Vagina (tissue), 2 donors: ENCODE measurements around the gene ZBTB8OS. TPM values are rescaled to one million over a fixed set of nuclear protein-coding genes. Genes with fewer than 3 reads are reported as not detected.

Experiments
- DNase-seq, 2 donors: peaks; one replicate each; pipeline ENCODE4 v3.0.0-alpha.2; 2017; ENCODE audit errors: extremely low spot score in 2 of 2
- H3K27ac ChIP-seq: fragments of 200-600 bp; sonication (generic); one replicate; pipeline ENCODE4 v1.5.1; 2019
- H3K27me3 ChIP-seq: fragments of 200-600 bp; sonication (generic); one replicate; pipeline ENCODE4 v1.5.1; 2019
- H3K36me3 ChIP-seq, 2 donors: fragments of 200-600 bp; sonication (generic); one replicate each; pipeline ENCODE4 v1.5.1; 2017 to 2019
- H3K4me1 ChIP-seq: fragments of 200-600 bp; sonication (generic); one replicate; pipeline ENCODE4 v1.5.1; 2019
- H3K4me3 ChIP-seq, 2 donors: fragments of 200-600 bp; sonication (generic); 1 replicate in 1 of 2; 2 replicates in 1 of 2; pipeline ENCODE4 v1.5.1; 2016 to 2019
- H3K9me3 ChIP-seq: fragments of 200-600 bp; sonication (generic); one replicate; pipeline ENCODE4 v1.5.1; 2019
- POLR2A ChIP-seq, 2 donors: fragments of 450-650 bp; IDR thresholded peaks; one replicate each; pipeline ENCODE4 v1.6.1; 2017; ENCODE audit warnings: antibody characterized with exemption in 2 of 2, mild to moderate bottlenecking in 2 of 2, moderate library complexity in 2 of 2
- POLR2AphosphoS5 ChIP-seq, 2 donors: sonication (generic); formaldehyde crosslinking; IDR thresholded peaks; one replicate each; pipeline ENCODE4 v1.9.0; 2017; ENCODE audit warnings: antibody characterized with exemption in 2 of 2, mild to moderate bottlenecking in 2 of 2, low read depth in 1 of 2; ENCODE audit not compliant: insufficient read depth in 1 of 2
- intact Hi-C: fragments of 100-400 bp; cut with DNase I; formaldehyde crosslinking; loops from one replicate; pipeline ENCODE4 v1.15.1; 2023
- total RNA-seq: library from RNA; depleted of rRNA; stranded (reverse); fragments of >200 nt; gene quantifications from one replicate; pipeline ENCODE4 v1.2.3, GENCODE V29; 2016
- TF ChIP-seq, protein P1 (sequence below), 3 experiments: fragments of 450-650 bp in 2 of 3; fragments of 200-600 bp in 1 of 3; sonication (generic) in 1 of 3; IDR thresholded peaks; one replicate each; pipeline ENCODE4 v1.5.1; 2017 to 2019; ENCODE audit warnings: antibody characterized with exemption in 3 of 3, mild to moderate bottlenecking in 2 of 3, moderate library complexity in 2 of 3

ZBTB8OS gene
- total RNA-seq, 1 donor from 2014 or later: 17.4 TPM

DNA sequence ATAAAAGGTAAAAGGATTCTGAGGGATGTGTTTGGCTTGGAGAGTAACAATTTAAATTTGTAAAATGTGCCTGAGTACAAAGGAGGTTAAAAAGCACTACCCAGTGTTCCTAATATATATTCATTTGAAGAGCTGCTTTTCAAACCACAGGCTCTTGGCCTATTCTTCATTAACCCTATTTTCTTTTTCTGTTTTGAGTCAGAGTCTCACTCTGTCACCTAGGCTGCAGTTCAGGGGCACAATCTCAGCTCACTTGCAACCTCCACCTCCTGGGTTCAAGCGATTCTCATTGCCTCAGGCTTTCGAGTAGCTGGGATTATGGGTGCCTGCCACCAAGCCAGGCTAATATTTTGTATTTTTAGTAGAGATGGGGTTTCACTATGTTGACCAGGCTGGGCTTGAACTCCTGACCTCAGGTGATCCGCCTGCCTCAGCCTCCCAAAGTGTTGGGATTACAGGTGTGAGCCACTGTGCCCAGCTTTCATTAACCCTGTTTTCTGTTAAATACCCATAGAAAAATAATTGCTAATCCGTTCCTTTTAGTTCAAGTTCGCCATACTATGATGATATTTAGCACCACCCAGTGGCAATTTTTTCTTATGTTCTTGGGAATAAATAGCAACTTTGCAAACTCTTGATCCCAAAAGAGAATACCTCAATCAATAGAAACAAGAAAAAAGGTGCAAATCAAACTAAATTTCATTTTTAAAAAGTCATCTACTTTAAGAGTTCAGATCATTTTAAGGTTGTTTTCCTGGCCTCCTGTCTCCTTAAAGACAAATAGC is 30.5 kb downstream of the ZBTB8OS start:
- H3K4me3 ChIP-seq: no peak overlapping the region
- H3K9me3 ChIP-seq: no peaks in the 10 kb centered on the region
- H3K27me3 ChIP-seq: no peaks in the 10 kb centered on the region
- H3K36me3 ChIP-seq: no peaks in the 10 kb centered on the region
- H3K27ac ChIP-seq: no peak overlapping the region
- DNase-seq: no peak
- no peak for TF ChIP-seq POLR2AphosphoS5 (IDR thresholded peaks at IDR 0.05; ENCODE audit: insufficient read depth in 1 of 2, low read depth in 1 of 2)
- TF ChIP-seq, protein P1, sequence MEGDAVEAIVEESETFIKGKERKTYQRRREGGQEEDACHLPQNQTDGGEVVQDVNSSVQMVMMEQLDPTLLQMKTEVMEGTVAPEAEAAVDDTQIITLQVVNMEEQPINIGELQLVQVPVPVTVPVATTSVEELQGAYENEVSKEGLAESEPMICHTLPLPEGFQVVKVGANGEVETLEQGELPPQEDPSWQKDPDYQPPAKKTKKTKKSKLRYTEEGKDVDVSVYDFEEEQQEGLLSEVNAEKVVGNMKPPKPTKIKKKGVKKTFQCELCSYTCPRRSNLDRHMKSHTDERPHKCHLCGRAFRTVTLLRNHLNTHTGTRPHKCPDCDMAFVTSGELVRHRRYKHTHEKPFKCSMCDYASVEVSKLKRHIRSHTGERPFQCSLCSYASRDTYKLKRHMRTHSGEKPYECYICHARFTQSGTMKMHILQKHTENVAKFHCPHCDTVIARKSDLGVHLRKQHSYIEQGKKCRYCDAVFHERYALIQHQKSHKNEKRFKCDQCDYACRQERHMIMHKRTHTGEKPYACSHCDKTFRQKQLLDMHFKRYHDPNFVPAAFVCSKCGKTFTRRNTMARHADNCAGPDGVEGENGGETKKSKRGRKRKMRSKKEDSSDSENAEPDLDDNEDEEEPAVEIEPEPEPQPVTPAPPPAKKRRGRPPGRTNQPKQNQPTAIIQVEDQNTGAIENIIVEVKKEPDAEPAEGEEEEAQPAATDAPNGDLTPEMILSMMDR (IDR thresholded peaks at IDR 0.05): no peak
- TF ChIP-seq POLR2A (IDR thresholded peaks at IDR 0.05): no peak
- intact Hi-C loops: no loop called here
- no peaks in the 10 kb centered on the region for H3K4me1 ChIP-seq

DNA sequence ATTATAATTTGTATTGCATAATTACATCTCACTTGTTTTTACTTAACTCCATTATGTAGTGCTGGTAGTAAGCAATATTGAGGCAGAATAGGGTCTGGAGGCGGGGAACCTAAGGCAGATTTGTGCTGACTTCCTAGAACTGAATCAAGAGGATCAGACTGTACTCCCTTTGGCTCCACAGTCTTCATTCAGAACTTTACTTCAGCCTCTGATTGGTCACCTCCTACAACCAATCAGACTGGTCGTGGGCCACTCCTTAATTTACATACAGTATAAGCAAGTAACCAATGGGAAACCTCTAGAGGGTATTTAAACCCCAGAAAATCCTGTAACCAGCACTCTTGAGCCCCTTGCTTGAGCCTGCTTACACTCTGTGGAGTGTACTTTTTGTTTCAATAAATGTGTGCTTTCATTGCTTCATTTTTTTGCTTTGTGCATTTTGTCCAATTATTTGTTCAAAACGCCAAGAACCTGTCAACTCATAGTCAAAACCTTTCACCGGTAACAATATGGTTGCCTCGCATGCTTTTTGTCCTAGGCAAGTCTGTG is 31.6 kb downstream of the ZBTB8OS start:
- DNase-seq: no peak

DNA sequence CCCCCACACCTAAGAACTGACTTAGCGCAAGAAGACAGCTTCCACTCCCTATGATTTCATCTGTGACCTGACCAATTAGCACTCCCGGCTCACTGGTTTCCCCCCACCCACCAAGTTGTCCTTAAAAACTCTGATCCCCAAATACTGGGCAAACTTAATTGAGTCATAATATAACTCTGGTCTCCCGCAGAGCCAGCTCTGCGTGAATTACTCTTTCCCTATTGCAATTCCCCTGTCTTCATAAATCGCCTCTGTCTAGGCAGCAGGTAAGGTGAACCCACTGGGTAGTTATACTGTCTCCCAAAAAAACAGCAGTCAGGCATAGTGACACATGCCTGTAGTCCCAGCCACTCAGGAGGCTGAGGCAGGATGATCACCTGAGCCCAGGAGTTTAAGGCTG is 36.9 kb downstream of the ZBTB8OS start:
- Histone ChIP-seq H3K27me3 (no peaks in the 10 kb centered on the region), H3K4me1 (peaks cover 12% of the 10 kb centered on the region), H3K9me3 (no peaks in the 10 kb centered on the region), H3K4me3 (no peak overlapping the region), H3K36me3 (no peaks in the 10 kb centered on the region), H3K27ac (no peak overlapping the region)
- no peak for DNase-seq
- intact Hi-C loops: no loop called here
- TF ChIP-seq, protein P1 (IDR thresholded peaks at IDR 0.05): no peak
- no peak for TF ChIP-seq POLR2AphosphoS5 (IDR thresholded peaks at IDR 0.05; ENCODE audit: insufficient read depth in 1 of 2, low read depth in 1 of 2)
- TF ChIP-seq POLR2A (IDR thresholded peaks at IDR 0.05): no peak

More for the DNA sequence above, 31.6 kb downstream of the ZBTB8OS start:
- Histone ChIP-seq H3K27ac (no peak overlapping the region), H3K27me3 (no peaks in the 10 kb centered on the region), H3K36me3 (no peaks in the 10 kb centered on the region), H3K4me1 (no peaks in the 10 kb centered on the region), H3K9me3 (no peaks in the 10 kb centered on the region), H3K4me3 (no peak overlapping the region)
- intact Hi-C loops: no loop called here
- TF ChIP-seq POLR2AphosphoS5 (IDR thresholded peaks at IDR 0.05; ENCODE audit: insufficient read depth in 1 of 2, low read depth in 1 of 2): no peak
- TF ChIP-seq POLR2A (IDR thresholded peaks at IDR 0.05): no peak
- TF ChIP-seq, protein P1 (IDR thresholded peaks at IDR 0.05): no peak

DNA sequence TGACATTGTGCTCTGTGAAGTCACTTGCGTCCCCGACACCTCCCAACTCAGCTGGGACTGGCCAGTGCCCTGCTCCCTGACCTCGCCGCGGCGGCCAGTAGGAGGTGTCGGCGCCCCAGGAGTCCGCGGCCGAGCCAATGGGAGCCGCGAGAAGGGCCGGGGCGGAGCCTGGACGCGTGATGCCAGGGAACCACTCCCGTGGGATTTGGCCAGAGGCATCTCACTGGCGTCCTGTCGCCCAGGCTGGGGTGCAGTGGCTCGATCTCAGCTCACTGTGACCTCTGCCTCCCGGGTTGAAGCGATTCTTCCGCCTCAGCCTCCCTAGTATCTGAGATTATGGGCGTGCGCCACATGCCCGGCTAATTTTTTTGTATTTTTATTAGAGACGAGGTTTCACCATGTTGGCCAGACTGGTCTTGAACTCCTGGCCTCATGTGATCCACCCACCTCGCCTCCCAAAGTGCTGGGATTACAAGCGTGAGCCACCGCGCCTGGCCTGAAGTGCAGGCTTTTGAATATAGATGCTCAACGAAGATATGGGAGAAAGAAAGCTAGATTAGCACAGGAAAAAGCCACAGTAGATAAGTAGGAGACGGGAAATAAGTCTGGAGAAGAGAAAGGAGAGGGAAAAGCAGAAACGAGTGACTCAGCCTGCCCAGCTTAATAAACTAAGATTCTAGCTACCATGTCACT is 38.0 kb downstream of the ZBTB8OS start:
- H3K4me3 ChIP-seq: peak overlapping the region; percentile 41 to 45
- intact Hi-C loops: no loop called here
- H3K27ac ChIP-seq: no peak overlapping the region
- no peak for DNase-seq
- no peaks in the 10 kb centered on the region for H3K36me3 ChIP-seq
- H3K9me3 ChIP-seq: no peaks in the 10 kb centered on the region
- H3K27me3 ChIP-seq: no peaks in the 10 kb centered on the region
- peaks cover 12% of the 10 kb centered on the region for H3K4me1 ChIP-seq
- TF ChIP-seq POLR2AphosphoS5 (IDR thresholded peaks at IDR 0.05; ENCODE audit: insufficient read depth in 1 of 2, low read depth in 1 of 2) (peak in 1 of 2 donors; percentile 52), POLR2A (IDR thresholded peaks at IDR 0.05) (no peak)
- TF ChIP-seq, protein P1 (IDR thresholded peaks at IDR 0.05): peak in 1 of 3 experiments; percentile 5
